ENCODE measurements around the gene RIT1. TPM values are rescaled to one million over a fixed set of nuclear protein-coding genes. Genes with fewer than 3 reads are reported as not detected.
"Not testable (repeated sequence)": the region's sequence is repeated elsewhere in the genome, so short reads cannot be mapped to it uniquely, and the experiment has no call there.

RIT1 gene
- polyA plus RNA-seq, 3 donors: 50.4 to 54.9 (median 52.9) TPM

DNA sequence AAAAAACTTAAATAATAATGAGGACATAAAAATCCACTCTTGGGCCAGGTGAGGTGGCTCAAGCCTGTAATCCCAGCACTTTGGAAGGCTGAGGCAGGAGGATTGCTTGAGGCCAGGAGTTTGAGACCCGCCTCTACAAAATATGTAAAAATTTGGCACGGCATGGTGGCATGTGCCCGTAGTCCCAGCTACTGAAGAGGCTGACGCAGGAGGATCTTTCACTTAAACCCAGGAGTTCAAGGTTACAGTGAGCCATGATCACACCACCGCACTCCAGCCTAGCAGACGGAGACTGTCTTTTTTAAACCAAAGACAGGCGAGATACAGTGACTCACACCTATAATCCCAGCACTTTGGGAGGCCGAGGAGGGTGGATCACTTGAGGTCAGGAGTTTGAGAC is 14.7 kb downstream of the RIT1 start:
- DNase-seq (ENCODE audit: low read depth in 3 of 3, low spot score in 2 of 3): not testable (repeated sequence)

DNA sequence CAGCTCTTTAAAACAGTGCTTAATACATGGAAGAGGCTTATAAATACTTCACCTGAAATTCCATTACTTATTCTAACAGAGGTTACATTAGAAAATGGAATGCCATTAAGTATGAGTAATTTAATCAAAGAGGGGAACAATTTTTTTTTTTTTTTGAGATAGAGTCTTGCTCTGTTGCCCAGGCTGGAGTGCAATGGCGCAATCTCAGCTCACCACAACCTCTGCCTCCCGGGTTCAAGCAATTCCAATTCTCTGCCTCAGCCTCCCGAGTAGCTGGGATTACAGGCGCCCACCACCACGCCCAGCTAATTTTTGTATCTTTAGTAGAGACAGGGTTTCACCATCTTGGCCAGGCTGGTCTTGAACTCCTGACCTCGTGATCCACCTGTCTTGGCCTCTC is 15.5 kb downstream of the RIT1 start:
- not testable (repeated sequence) for DNase-seq (ENCODE audit: low read depth in 3 of 3, low spot score in 2 of 3)

DNA sequence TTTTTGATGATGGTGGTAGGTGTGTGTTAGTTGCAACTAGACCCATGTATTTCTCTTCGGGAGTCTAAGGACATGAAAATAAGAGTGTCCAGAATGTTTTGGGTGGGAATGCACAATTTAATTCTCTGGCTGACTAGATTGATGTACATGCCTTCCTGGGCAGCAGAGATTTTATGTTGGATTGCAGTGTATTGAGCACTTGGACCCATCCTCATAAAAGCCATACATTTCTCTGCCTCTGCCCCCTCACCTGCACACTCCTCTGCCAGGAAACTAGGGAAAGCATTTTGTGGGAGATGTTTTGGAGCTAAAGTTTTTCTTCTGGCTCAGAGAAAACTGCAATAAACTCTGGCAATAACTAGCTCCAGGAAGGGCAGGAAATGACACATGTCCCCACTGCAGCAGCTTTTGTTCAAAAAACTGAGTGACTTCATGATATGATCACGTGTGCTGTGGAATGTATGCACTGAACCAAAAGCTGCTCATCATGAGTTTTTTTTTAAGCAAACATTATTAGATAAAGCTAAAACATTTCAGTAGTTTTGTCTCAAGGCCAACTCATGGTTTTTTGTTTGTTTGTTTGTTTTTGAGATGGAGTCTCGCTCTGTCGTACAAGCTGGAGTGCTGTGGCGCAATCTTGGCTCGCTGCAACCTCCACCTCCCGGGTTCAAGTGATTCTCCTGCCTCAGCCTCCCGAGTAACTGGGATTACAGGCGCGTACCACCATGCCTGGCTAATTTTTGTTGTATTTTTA is 17.6 kb downstream of the RIT1 start:
- no peak for DNase-seq (ENCODE audit: low read depth in 3 of 3, low spot score in 2 of 3)

DNA sequence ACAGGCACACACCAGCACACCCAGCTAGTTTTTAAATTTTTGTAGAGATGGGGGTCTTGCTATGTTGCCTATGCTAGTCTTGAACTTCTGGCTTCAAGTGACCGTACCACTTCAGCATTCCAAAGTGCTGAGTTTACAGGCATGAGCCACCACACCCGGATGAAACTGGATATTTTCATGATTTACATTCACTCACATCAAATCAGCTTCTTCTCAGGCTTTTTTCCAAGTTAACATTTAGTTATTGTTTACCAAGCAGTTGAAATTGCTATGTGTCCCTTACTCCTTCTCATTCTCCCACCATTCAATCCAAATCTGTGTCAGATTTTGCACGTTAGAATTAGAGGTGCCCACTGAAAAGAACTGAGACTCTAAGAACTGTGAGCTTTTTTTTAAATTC is 18.4 kb downstream of the RIT1 start:
- no peak for DNase-seq (ENCODE audit: low read depth in 3 of 3, low spot score in 2 of 3)

DNA sequence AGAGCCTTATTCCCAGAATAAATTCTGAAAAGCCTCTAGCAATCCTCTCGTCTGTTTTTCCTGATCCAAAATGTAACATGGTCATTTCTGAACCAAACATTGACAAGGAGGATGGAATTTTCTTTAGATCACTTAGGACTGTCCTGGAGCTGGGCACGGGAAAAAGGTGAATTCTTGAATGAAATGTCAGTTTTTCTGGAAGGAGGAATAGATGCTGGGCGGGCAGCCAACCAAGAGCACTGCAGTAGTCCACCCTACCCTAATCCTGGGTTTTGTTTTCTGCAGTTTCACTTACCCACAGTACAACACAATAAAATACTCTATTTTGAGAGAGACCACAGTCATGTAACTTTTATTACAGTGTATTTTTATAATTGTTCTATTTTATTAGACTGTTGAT is 20.9 kb downstream of the RIT1 start:
- no peak for DNase-seq (ENCODE audit: low read depth in 3 of 3, low spot score in 2 of 3)

DNA sequence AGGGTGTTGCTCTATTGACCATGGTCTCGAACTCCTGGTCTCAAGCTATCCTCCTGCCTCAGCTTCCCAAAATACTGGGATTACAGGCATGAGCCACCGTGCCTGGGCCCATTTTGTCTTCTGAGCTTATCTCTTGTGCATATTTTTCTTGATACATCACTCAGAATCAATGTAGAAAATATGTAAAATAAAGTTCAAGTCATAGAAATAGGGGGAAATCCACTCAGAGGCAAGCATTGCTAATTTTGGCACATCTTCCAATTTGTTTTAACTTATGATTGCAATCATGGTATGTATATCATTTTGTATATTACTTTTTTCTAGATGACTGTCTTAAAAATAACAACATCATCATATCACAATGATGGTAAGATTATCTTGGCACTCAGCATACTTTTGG is 21.6 kb downstream of the RIT1 start:
- DNase-seq (ENCODE audit: low read depth in 3 of 3, low spot score in 2 of 3): no peak

DNA sequence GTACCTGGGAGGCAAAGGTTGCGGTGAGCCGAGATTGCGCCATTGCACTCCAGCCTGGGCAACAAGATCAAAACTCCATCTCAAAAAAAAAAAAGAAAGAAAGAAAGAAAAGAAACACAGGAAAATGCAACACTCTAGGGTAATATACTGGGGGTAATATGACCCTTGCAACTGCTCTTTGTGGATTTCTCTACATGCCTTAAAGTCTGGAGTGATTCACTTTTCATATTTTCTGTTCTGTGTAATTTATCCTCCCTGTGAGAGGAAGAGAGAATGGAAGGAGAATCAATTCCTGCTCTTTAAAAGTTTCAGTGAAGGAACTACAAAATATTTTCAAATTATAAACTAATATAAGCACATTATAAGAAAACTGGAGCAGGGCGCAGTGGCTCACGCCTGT is 22.7 kb downstream of the RIT1 start:
- DNase-seq (ENCODE audit: low read depth in 3 of 3, low spot score in 2 of 3): no peak

DNA sequence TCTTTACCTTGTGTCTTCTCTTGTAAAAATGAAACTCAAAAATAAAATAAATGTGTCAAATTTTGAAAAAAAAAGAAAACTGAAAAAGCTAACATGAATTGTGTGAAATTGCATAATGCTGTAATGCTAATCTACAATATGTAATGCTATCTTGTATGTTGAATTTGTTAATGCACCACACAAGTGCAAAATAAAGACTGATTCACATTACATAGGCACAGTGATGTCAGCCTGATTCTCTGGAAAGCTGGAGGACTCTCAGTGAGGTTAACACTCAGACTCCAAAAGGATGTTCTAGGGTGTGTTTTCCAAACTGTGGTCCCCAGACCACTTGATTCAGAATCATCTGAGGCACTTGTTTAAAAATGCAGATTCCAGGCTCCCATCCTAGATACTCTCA is 26.2 kb downstream of the RIT1 start:
- no peak for DNase-seq (ENCODE audit: low read depth in 3 of 3, low spot score in 2 of 3)

DNA sequence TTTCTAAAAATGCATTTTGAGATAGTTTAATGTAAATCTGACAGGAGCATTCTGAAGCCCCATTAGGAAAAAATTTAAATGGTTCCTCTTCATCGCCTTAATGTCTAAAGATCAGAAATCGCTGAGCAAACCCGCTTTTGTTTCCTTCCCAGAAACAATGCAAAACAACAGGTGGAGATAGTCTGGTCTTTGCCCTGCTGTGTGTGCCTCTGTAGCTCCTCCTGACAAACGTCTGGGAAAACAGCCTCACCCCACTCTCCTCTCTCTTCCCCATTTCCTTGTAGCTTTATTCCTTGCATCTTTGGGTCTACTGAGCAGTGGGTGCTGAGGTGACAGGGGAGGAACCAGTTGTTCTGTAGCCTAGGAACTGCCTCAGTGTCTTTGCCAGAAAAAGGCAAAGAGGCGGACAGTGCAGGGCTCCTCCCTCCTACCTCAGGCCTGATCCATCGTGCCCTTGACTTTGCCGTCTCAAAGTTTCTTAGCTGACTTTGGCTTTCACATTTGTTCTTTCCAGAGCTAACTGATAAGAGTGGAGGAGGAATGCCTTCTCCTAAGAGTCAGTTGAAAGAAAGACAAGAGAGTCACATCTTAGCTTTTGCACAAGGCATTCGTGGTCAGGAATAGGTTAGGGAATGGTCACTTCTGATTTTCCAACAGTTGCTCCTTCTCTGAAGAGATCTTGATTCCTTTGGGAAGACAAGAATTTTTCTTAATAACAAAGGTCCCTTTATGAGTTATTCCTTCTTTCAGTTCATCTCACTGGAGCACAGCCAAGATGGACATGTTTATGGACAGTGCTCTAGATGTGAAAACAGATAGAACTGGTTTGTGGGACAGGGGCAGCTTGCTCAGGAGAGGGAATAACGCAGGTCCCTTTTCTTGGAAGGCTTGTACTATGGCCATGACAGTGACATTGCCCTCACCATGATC is 26.9 kb downstream of the RIT1 start:
- no peak for DNase-seq (ENCODE audit: low read depth in 3 of 3, low spot score in 2 of 3)

DNA sequence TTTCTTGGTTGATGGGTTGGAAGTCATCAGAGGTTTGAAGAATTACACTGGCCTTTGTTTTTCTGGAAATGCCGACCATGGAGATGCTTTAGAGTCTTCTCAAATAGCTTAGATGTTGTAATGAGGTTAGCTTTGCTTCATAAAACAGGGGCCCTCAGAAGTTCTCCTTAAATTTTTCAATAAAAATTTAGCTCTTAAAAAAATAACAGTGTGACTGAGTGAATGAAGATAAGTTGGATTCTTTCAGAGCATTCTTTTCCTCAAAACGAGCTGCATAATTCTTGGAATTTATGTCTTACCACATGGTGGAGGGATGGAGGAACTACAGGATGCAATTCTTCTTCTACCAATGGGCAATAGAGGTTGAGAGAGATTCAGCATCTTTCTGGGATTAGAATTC is 28.4 kb downstream of the RIT1 start:
- DNase-seq (ENCODE audit: low read depth in 3 of 3, low spot score in 2 of 3): no peak

DNA sequence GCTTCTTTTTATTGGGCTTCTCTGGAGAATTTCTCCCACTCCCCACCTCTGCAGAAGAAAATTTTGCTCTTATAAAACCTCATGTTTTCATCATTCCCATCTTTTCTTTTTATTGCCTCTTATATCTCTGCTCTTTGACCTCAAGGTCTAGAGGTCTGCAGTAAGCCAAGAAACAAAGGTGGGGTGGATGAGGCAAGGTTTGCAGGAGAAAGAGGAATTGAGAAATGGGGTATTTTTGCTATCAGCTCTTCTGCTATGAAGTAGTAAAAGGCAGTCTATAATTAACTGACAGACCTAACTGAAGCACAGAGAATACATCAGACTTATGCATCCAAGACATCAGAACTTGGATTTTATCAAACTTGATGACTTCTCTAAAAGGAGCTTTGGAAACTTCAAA is 28.9 kb downstream of the RIT1 start:
- DNase-seq (ENCODE audit: low read depth in 3 of 3, low spot score in 2 of 3): no peak

DNA sequence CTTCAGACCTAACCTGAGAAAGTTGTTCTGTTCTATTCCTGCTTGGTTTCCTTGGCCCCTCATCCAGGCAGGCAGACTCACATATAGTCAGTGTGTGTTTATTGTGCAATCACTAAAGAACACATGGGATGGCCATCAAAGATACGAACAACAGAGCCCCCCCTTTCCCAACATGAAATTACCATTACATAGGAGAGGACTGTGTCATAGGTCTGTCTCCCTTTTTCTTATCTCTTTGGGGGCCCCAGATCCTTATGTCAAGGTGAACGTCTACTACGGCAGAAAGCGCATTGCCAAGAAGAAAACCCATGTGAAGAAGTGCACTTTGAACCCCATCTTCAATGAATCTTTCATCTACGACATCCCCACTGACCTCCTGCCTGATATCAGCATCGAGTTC is 30.2 kb downstream of the RIT1 start:
- no peak for DNase-seq (ENCODE audit: low read depth in 3 of 3, low spot score in 2 of 3)

DNA sequence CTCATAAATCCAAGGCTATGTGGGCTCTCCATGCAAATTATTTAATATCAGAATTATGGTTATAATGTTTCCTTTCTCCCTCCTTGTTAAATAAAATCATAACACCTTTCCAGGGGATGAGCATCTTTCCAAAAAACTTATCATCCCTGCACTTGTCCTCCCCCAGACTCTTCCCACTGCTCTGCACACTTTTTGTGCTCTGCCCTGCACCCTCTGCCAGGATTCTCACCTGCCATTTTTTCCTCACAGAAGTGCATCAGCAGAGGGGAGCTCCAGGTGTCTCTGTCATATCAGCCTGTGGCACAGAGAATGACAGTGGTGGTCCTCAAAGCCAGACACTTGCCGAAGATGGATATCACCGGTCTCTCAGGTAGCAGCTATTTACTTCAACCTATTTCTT is 30.9 kb downstream of the RIT1 start:
- DNase-seq (ENCODE audit: low read depth in 3 of 3, low spot score in 2 of 3): no peak

DNA sequence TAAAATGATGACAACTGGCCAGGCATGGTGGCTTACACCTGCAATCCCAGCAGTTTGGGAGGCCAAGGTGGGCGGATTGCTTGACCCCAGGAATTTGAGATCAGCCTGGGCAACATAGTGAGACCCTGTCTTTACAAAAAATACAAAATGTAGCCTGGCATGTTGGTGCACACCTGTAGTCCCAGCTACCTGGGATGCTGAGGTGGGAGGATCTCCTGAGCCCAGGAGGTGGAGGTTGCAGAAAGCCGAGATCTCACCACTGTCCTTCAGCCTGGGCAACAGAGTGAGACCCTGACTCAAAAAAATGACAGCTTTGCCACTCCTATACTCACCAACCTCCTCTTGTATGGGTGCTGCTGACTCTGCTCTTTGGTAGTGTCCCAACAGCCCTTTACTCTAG is 33.2 kb downstream of the RIT1 start:
- DNase-seq (ENCODE audit: low read depth in 3 of 3, low spot score in 2 of 3): no peak

DNA sequence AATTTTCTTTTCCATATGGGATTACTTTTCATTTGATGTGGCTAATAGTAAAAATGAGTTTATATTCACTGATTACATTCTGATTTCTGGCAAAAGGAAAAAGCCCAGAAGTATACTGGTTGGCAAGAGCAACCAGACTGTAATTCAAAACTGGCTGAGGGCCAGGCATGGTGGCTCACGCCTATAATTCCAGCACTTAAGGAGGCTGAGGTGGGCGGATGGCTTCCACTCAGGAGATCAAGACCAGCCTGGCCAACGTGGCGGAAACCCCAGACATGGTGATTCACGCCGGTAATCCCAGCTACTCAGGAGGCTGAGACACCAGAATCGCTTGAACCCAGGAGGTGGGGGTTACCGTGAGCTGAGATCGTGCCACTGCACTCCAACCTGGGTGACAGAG is 37.3 kb downstream of the RIT1 start:
- no peak for DNase-seq (ENCODE audit: low read depth in 3 of 3, low spot score in 2 of 3)

DNA sequence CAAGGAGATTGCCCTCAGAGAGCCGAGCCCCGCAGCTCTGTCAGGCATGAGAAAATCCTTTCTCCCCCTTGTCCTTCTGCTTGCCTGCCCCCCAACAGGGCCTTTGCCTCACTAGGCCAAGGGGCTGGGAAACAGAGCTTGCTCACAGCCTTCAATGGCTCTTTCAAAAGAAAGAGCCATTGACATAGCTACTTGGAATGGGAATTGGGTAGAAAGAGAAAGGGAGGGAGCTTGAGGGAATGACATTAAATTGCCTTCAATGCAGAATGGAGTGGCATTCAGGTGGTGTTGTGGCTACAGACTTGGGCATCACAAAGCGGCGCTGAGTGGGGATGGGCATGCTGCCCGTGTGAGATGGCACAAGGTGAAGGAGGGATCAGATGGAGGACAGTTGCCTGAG is 38.6 kb downstream of the RIT1 start:
- DNase-seq (ENCODE audit: low read depth in 3 of 3, low spot score in 2 of 3): no peak

DNA sequence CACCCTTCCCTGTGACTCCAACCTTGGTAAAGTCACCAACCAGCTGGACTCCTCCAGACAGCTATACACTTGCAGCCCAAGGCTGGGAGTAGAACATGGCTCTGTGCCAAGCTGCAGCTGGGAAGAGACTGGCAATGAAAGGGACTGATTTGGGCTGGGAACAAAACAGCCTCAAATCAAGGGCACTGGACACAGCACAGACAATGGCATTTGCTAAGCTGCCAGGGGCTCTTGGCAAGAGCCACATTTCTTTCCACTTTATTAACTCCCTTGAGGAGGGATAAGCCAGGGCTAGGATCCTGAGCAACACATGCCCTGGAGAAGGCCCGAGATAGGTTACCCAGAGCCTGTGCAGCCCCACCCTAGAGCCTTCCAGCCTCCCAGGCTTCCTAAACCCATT is 39.8 kb downstream of the RIT1 start:
- no peak for DNase-seq (ENCODE audit: low read depth in 3 of 3, low spot score in 2 of 3)

DNA sequence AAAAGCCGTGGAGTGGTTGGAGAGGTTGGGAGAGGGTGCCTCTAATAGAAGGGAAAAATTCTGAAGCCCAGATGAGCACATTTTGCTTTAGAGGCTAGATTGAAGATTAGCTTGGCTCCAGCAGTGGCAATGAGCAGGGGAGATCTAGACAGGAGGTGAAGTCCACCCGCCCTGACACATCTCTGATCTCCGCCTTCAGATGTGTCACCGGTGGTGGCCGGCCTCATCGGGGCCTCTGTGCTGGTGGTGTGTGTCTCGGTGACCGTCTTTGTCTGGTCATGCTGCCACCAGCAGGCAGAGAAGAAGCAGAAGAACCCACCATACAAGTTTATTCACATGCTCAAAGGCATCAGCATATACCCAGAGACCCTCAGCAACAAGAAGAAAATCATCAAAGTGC is 43.4 kb downstream of the RIT1 start:
- no peak for DNase-seq (ENCODE audit: low read depth in 3 of 3, low spot score in 2 of 3)

DNA sequence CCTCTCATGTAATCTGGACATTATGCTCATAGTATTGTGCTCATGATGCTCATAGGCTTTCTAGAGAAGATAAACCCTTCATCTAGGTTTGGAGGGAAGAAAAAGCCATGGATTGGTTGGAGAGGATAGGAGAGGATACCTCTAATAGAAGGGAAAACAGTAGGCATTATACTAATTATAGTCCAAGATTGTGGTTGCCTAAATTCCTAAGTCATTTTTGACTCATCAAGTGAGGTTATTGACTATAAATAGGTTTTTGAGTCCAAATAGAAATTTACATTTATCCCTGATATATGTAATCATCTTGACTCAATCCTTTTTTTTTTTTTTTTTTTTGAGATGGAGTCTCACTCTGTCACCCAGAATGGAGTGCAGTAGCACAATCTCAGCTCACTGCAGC is 46.8 kb downstream of the RIT1 start:
- DNase-seq (ENCODE audit: low read depth in 3 of 3, low spot score in 2 of 3): no peak

DNA sequence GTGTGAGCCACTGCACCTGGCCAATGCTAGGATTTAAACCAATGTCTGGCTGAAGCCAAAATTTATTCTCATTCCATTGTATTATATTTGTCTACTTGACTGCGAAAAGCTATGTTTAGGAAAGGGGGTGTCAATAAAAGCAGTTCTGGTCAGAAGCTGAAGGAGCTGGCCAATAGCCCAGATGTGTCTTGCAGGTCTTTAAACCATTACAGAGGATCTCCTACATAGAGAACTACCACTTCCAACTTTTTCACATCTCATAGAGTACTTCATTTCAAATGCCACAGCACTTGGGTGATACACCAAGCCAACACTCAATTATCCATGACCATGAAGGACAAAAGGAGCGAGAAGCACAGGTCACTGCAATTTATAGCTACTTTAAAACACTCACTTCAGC is 49.3 kb downstream of the RIT1 start:
- no peak for DNase-seq (ENCODE audit: low read depth in 3 of 3, low spot score in 2 of 3)

DNA sequence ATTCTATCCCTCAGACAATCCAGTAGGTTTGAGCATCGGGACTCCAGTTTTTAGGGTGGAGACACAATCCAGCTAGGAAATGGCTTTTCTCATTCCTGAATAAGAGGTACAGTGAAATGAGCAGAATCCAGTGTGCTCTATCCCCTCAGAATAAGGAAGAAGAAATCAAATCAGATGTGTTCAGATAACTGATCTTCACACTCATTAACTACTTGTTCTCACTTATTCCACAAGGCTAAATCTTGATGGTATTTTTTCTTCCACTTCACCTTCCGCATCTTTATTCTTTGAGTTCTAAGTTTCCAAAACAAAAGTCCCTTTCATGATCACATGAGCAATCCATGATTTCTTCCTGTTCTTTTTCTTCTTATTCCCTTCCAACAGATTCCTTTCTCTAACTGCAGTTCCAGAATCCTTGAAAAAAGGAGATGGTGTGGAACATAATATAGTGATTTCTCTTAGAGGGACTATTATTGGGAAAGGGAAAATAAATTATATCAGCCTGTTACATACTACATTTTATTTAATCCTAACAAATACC is 50.1 kb downstream of the RIT1 start:
- no peak for DNase-seq (ENCODE audit: low read depth in 3 of 3, low spot score in 2 of 3)

Measured in right renal cortex interstitium (tissue), 3 donors.